ENCODE measurements around the gene ROBO1. TPM values are rescaled to one million over a fixed set of nuclear protein-coding genes. Genes with fewer than 3 reads are reported as not detected.
A peak's percentile ranks its signal among the peaks of the same experiment; 100 is the strongest.

The ROBO1 gene
- total RNA-seq, 1 donor from 2014 or later, result 250 TPM

DNA sequence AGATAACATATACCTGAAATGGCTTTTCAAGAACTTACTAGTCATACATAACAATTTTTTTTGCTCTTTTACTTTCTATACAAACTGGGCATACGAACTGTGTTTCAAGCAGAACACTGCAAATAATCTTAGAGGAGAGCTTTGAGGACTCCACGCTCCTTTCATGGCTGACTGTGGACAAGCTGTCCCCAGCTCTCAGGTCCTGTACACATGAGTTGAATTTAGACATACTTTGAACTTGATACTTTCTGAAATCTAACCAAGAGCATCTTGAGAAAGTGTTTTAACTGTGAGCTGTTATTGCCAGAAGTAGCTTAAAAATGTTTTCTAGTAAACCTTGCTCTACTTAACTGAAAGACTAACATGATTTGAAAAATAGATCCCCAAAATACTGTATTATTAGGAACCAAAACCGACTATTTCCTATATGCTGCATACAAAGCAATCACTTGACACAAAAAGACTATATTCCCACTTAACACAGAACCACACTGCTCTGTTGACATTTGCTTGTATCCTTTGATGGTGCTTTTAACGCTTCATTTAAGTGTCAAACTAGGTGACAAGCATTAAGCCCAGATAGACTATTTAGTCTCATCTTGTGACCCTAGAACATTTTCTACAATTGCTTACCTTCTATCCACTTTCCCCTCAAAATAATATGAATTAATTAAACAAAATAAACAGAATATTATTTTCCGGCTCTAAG lies 755.8 kb downstream of the ROBO1 start:
- no peaks in the 10 kb centered on the region for H3K9me3 Mint-ChIP-seq (ENCODE audit: unreplicated experiment)
- H3K36me3 Mint-ChIP-seq (ENCODE audit: low read depth, unreplicated experiment), result peaks cover 4% of the 10 kb centered on the region
- no peak for DNase-seq (ENCODE audit: low spot score)
- no peak overlapping the region for H3K27ac Mint-ChIP-seq (ENCODE audit: unreplicated experiment)
- peaks cover 52% of the 10 kb centered on the region for H3K4me1 Mint-ChIP-seq (ENCODE audit: unreplicated experiment)
- H3K4me3 Mint-ChIP-seq (ENCODE audit: unreplicated experiment), result no peak overlapping the region
- TF ChIP-seq, protein P1, sequence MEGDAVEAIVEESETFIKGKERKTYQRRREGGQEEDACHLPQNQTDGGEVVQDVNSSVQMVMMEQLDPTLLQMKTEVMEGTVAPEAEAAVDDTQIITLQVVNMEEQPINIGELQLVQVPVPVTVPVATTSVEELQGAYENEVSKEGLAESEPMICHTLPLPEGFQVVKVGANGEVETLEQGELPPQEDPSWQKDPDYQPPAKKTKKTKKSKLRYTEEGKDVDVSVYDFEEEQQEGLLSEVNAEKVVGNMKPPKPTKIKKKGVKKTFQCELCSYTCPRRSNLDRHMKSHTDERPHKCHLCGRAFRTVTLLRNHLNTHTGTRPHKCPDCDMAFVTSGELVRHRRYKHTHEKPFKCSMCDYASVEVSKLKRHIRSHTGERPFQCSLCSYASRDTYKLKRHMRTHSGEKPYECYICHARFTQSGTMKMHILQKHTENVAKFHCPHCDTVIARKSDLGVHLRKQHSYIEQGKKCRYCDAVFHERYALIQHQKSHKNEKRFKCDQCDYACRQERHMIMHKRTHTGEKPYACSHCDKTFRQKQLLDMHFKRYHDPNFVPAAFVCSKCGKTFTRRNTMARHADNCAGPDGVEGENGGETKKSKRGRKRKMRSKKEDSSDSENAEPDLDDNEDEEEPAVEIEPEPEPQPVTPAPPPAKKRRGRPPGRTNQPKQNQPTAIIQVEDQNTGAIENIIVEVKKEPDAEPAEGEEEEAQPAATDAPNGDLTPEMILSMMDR (IDR thresholded peaks at IDR 0.05; ENCODE audit: unreplicated experiment), result no peak
- H3K27me3 Mint-ChIP-seq (ENCODE audit: unreplicated experiment), result peaks cover 2% of the 10 kb centered on the region

DNA sequence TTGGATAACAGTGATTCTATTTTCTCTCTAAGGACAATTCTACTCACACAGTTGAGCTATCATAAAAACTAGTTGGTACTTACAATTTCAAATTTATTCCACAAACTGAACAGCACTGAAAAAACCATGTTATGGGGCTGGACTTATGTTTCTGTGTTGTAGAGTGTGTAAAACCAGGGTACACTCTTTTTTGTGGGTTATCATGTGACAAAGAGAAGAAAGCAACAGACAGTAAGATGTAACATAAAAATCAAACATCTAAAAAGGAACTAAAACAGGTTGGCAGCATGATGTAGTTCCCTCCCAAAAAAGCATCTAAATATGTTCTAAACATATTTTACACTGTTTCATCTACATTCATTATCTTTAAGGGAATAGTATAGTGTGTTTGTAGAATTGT lies 757.9 kb downstream of the ROBO1 start:
- peaks cover 54% of the 10 kb centered on the region for H3K4me1 Mint-ChIP-seq (ENCODE audit: unreplicated experiment)
- no peak for DNase-seq (ENCODE audit: low spot score)
- no peaks in the 10 kb centered on the region for H3K9me3 Mint-ChIP-seq (ENCODE audit: unreplicated experiment)
- no peak overlapping the region for H3K27ac Mint-ChIP-seq (ENCODE audit: unreplicated experiment)
- H3K4me3 Mint-ChIP-seq (ENCODE audit: unreplicated experiment), result no peak overlapping the region
- H3K36me3 Mint-ChIP-seq (ENCODE audit: low read depth, unreplicated experiment), result peaks cover 4% of the 10 kb centered on the region
- H3K27me3 Mint-ChIP-seq (ENCODE audit: unreplicated experiment), result peaks cover 2% of the 10 kb centered on the region
- TF ChIP-seq, protein P1 (IDR thresholded peaks at IDR 0.05; ENCODE audit: unreplicated experiment), result no peak

DNA sequence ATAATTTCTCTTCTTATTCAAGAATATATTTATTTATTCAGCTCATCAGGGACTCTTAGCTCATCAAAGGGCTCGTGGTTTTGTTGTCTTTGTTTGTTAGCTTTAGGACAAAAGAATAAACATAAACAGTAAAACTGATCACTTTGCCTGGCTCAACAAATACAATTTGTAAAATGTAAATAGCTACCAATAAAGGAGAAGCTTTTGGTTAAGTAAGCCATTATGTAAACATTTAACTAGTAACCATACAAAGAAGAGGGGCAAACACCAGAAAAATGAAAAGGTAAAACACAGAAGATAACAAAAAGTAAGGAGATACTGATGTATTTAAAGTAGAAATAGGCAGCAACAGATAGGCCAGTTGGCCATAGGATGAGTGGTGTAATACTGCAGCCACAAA lies 761.7 kb downstream of the ROBO1 start:
- H3K36me3 Mint-ChIP-seq (ENCODE audit: low read depth, unreplicated experiment), result peaks cover 1% of the 10 kb centered on the region
- H3K4me3 Mint-ChIP-seq (ENCODE audit: unreplicated experiment), result no peak overlapping the region

DNA sequence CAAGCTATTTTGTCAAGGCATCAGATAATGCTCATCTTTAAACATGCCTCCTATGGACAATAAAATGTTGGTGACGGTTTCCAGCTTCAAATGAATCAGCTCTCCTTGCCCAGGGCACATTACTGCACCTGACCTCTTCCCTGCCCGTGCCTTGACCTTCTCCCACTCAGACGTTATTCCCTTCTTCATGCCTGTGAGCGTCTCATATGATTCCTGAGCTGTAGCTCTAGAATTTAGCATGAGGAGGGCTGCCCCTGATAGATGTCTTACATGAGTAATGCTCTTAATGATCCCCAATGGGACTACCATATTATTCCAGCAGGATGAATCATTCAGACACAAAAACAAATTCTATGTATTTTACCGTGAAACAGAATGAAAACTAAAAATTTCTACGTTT lies 762.7 kb downstream of the ROBO1 start:
- Mint-ChIP-seq H3K4me3 (ENCODE audit: unreplicated experiment) (no peak overlapping the region), H3K36me3 (ENCODE audit: low read depth, unreplicated experiment) (peaks cover 8% of the 10 kb centered on the region), H3K4me1 (ENCODE audit: unreplicated experiment) (peaks cover 44% of the 10 kb centered on the region), H3K27ac (ENCODE audit: unreplicated experiment) (peak overlapping the region; percentile 64), H3K9me3 (ENCODE audit: unreplicated experiment) (no peaks in the 10 kb centered on the region), H3K27me3 (ENCODE audit: unreplicated experiment) (peaks cover 5% of the 10 kb centered on the region)
- TF ChIP-seq, protein P1 (IDR thresholded peaks at IDR 0.05; ENCODE audit: unreplicated experiment), result no peak
- no peak for DNase-seq (ENCODE audit: low spot score)

More for the DNA sequence above, 761.7 kb downstream of the ROBO1 start:
- H3K27ac Mint-ChIP-seq (ENCODE audit: unreplicated experiment), result no peak overlapping the region
- H3K9me3 Mint-ChIP-seq (ENCODE audit: unreplicated experiment), result no peaks in the 10 kb centered on the region
- TF ChIP-seq, protein P1 (IDR thresholded peaks at IDR 0.05; ENCODE audit: unreplicated experiment), result no peak
- H3K4me1 Mint-ChIP-seq (ENCODE audit: unreplicated experiment), result peaks cover 43% of the 10 kb centered on the region
- DNase-seq (ENCODE audit: low spot score), result no peak
- H3K27me3 Mint-ChIP-seq (ENCODE audit: unreplicated experiment), result peaks cover 3% of the 10 kb centered on the region

DNA sequence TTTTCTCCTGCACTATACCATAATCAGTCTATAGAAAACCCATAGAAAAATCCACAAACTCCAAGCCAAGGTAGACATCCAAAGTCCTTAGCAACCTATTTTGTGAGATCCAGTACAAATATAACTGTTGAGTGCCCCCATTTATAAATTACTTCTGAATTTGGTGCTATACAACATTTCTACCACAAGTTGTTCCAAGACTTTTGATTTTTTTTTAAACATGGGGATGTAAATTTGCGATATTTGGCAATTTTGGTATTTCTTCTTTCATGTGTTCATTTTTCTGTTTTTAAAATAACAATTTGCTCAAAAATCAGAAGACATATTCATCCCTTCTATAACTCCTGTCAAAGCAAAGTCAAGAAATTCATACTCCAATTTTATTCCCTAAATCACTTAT lies 763.8 kb downstream of the ROBO1 start:
- no peak for DNase-seq (ENCODE audit: low spot score)
- H3K9me3 Mint-ChIP-seq (ENCODE audit: unreplicated experiment), result no peaks in the 10 kb centered on the region
- TF ChIP-seq, protein P1 (IDR thresholded peaks at IDR 0.05; ENCODE audit: unreplicated experiment), result peak; percentile 36
- H3K27me3 Mint-ChIP-seq (ENCODE audit: unreplicated experiment), result peaks cover 5% of the 10 kb centered on the region
- H3K36me3 Mint-ChIP-seq (ENCODE audit: low read depth, unreplicated experiment), result peaks cover 13% of the 10 kb centered on the region
- H3K27ac Mint-ChIP-seq (ENCODE audit: unreplicated experiment), result peak overlapping the region; percentile 45
- H3K4me3 Mint-ChIP-seq (ENCODE audit: unreplicated experiment), result no peak overlapping the region
- peaks cover 40% of the 10 kb centered on the region for H3K4me1 Mint-ChIP-seq (ENCODE audit: unreplicated experiment)

Data from endothelial cell (in vitro differentiated cells).